Measurements from ENCODE around the gene TNN. TPM values are rescaled to one million over a fixed set of nuclear protein-coding genes. Genes with fewer than 3 reads are reported as not detected.
"Not testable (repeated sequence)": the region's sequence is repeated elsewhere in the genome, so short reads cannot be mapped to it uniquely, and the experiment has no call there.

TNN gene
- total RNA-seq, 1 donor from 2014 or later, result 0.18 TPM

DNA sequence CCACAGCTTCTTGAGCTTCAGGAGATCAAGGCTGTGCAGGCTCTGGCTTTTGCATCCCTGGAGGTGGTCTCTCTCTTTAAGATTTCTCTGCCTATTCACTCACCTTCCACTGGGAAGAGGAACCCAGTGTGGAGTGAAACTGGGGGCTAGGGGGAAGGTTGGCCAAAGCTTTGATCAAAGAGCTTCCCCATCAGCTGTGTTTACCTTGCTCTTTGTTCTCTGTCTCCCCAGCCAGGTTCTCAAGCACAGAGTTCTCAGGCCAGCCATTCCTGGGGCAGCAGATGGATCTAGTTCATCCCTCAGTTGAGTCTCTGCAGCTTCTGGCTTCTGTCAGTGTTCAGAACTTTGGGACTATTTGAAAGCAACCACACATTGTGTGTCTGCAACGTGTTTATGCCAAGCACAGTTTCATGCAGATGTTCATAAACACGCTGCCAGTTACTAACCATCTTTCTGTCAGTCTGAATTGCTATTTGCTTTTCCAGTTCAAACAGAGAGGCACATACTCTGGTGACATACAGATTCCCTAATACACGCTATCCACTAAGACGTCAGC lies 27.2 kb upstream of the TNN start:
- Histone ChIP-seq H3K4me1 (no peaks in the 10 kb centered on the region), H3K27ac (no peak overlapping the region), H3K4me3 (no peak overlapping the region), H3K9me3 (no peaks in the 10 kb centered on the region), H3K36me3 (no peaks in the 10 kb centered on the region), H3K27me3 (ENCODE audit: low read depth) (no peaks in the 10 kb centered on the region)
- ATAC-seq, result no peak
- TF ChIP-seq CTCF (IDR thresholded peaks at IDR 0.05), result no peak
- DNase-seq, result no peak
- intact Hi-C loops (cut with DNase I), result no loop called here

- no peaks in the 10 kb centered on the region for H3K36me3 ChIP-seq
- H3K27ac ChIP-seq, result no peak overlapping the region
- ATAC-seq (no peak), DNase-seq (no peak)
- H3K27me3 ChIP-seq (ENCODE audit: low read depth), result no peaks in the 10 kb centered on the region
- intact Hi-C loops (cut with DNase I), result no loop called here
- H3K4me1 ChIP-seq, result no peaks in the 10 kb centered on the region
- no peak overlapping the region for H3K4me3 ChIP-seq
- no peak for TF ChIP-seq CTCF (IDR thresholded peaks at IDR 0.05)
- H3K9me3 ChIP-seq, result no peaks in the 10 kb centered on the region
Observed at GRCh38 chr1:175042650-175043049, 25.0 kb upstream of the TNN start.

DNA sequence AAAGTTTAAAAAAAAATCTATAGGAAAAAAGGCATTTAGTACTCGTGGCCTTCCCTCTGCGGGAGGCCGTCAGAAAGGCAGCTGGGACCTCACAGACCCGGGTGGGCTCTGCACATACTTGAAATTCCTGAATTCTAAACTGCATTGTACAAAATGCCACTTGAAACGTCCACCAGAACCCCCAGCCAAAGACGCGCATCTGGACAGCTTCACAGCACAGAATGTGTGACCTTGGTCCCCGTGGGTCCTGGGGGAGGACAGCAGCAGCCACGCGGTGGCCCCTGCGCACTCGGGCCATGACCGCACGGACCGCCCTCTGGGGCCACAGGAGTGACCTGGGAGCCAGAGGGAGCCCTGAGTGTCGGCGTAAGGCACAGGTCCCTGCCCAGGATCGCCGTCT lies 23.8 kb upstream of the TNN start:
- Histone ChIP-seq H3K36me3 (no peaks in the 10 kb centered on the region), H3K4me3 (no peak overlapping the region), H3K9me3 (no peaks in the 10 kb centered on the region), H3K4me1 (no peaks in the 10 kb centered on the region), H3K27ac (no peak overlapping the region), H3K27me3 (ENCODE audit: low read depth) (no peaks in the 10 kb centered on the region)
- no peak for TF ChIP-seq CTCF (IDR thresholded peaks at IDR 0.05)
- ATAC-seq (no peak), DNase-seq (no peak)
- intact Hi-C loops (cut with DNase I), result no loop called here

DNA sequence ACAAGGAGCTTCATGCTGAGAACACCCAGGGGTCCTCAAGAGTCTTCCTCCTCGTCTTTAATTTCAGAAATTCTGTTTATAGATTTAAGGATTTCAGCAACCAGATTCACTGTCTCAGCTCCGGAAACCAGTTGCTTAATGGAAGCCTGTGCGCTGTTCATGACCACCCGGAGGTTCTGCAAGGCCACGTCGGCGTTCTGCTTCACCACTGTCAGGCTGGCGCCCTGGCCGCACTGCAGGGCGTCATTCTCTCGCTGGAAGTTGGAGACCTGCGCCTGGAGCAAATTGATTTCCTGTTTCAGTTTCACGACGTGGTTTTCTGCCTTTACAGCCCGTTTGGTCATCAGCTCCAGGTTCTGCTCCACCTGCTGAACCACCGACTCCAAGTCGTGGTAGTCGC lies 23.0 kb upstream of the TNN start:
- H3K4me3 ChIP-seq; DNase-seq; H3K27ac ChIP-seq; H3K9me3 ChIP-seq; ATAC-seq; H3K4me1 ChIP-seq; H3K27me3 ChIP-seq (ENCODE audit: low read depth); H3K36me3 ChIP-seq; intact Hi-C loops (cut with DNase I): not testable (repeated sequence)

DNA sequence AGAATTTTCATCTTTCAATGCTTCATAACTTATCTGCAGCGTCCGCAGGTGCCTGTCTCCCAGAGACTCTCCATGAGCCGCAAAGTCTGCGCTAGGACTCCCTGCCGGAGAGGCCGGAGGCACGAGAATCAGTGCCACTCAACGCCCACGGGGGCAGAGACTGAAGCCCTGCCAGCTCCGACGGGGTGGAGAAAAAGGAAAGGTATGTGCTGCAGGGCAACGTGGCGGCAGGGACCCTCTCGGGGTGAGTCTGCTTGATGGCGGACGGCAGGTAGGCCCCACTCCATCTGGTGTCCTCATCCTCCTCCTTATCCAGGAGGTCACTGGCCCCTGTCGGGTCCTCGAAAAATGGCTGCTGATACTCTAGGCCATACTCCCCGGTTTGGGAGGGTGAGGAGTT lies 22.5 kb upstream of the TNN start:
- DNase-seq, result no peak
- intact Hi-C loops (cut with DNase I), result no loop called here

GRCh38 chr1:175045519-175045918 lies 22.1 kb upstream of the TNN start:
- H3K9me3 ChIP-seq, result no peaks in the 10 kb centered on the region
- TF ChIP-seq CTCF (IDR thresholded peaks at IDR 0.05), result no peak
- ATAC-seq (no peak), DNase-seq (no peak)
- H3K27me3 ChIP-seq (ENCODE audit: low read depth), result no peaks in the 10 kb centered on the region
- intact Hi-C loops (cut with DNase I), result no loop called here
- no peak overlapping the region for H3K4me3 ChIP-seq
- no peaks in the 10 kb centered on the region for H3K4me1 ChIP-seq
- no peaks in the 10 kb centered on the region for H3K36me3 ChIP-seq
- H3K27ac ChIP-seq, result no peak overlapping the region

More for the DNA sequence above, 22.5 kb upstream of the TNN start:
- Histone ChIP-seq H3K4me1 (no peaks in the 10 kb centered on the region), H3K4me3 (no peak overlapping the region), H3K27ac (no peak overlapping the region), H3K36me3 (no peaks in the 10 kb centered on the region), H3K9me3 (no peaks in the 10 kb centered on the region), H3K27me3 (ENCODE audit: low read depth) (no peaks in the 10 kb centered on the region)
- ATAC-seq, result no peak
- no peak for TF ChIP-seq CTCF (IDR thresholded peaks at IDR 0.05)

Data from lower lobe of right lung (tissue), 2 donors.